Tibial artery (tissue), 4 donors: ENCODE results near the gene RADIL.

Experiments
- DNase-seq, 2 donors: peaks; one replicate each; pipeline ENCODE4 v3.0.0-alpha.2; 2019
- H3K27ac ChIP-seq, 2 donors: fragments of 200-600 bp; sonication (generic) in 1 of 2; 1 replicate in 1 of 2; 2 replicates in 1 of 2; pipeline ENCODE4 v1.5.1; 2018 to 2019; ENCODE audit warnings: mild to moderate bottlenecking in 1 of 2
- H3K27me3 ChIP-seq, 2 donors: fragments of 200-600 bp; sonication (generic) in 1 of 2; one replicate each; pipeline versions ENCODE4 v1.5.1 to v1.6.0; 2016 to 2019
- H3K36me3 ChIP-seq, 3 donors: fragments of 200-600 bp; sonication (generic) in 2 of 3; one replicate each; pipeline ENCODE4 v1.5.1; 2016 to 2019; ENCODE audit warnings: mild to moderate bottlenecking in 2 of 3
- H3K4me1 ChIP-seq, 4 donors: fragments of 200-600 bp; sonication (generic) in 2 of 4; 1 replicate in 3 of 4; 2 replicates in 1 of 4; pipeline ENCODE4 v1.5.1; 2016 to 2019
- H3K4me3 ChIP-seq, 2 donors: fragments of 200-600 bp; sonication (generic) in 1 of 2; 1 replicate in 1 of 2; 2 replicates in 1 of 2; pipeline ENCODE4 v1.5.1; 2018 to 2019; ENCODE audit warnings: mild to moderate bottlenecking in 2 of 2
- H3K9me3 ChIP-seq, 3 donors: fragments of 200-600 bp; sonication (generic) in 1 of 3; one replicate each; pipeline ENCODE4 v1.5.1; 2016 to 2019
- intact Hi-C: fragments of 100-400 bp; cut with DNase I; formaldehyde crosslinking; loops from one replicate; pipeline ENCODE4 v1.15.0; 2023; ENCODE audit warnings: low total_unique reads
- TF ChIP-seq, protein P1 (sequence below), 2 experiments: fragments of 200-600 bp in 1 of 2; fragments of 450-650 bp in 1 of 2; IDR thresholded peaks; one replicate each; pipeline ENCODE4 v1.5.1; 2017 to 2019; ENCODE audit warnings: antibody characterized with exemption in 2 of 2, mild to moderate bottlenecking in 1 of 2, moderate library complexity in 1 of 2

The RADIL gene

DNA sequence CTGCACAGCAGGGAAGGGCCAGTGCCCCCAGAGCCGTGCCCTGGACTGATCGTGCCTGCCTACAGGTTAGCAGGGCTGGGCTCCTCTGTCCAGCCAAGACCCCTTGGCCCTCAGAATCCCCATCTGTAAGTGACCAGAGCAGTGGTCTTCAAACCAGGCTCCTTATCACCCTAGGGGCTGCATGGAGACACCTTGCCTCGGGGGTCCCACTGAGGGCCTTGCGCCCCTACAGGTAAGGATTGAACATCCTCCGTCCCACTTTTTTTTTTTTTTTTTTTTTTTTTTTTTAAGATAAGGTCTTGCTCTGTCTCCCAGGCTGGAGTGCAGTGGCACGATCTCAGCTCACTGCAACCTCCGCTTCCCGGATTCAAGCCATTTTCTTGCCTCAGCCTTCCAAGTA, 32.6 kb upstream of the RADIL start:
- no peak for DNase-seq
- intact Hi-C loops, result no loop called here
- H3K4me3 ChIP-seq, result no peak overlapping the region
- H3K36me3 ChIP-seq, result no peaks in the 10 kb centered on the region
- H3K4me1 ChIP-seq, result no peaks in the 10 kb centered on the region
- H3K27ac ChIP-seq, result no peak overlapping the region
- H3K9me3 ChIP-seq, result no peaks in the 10 kb centered on the region
- TF ChIP-seq, protein P1, sequence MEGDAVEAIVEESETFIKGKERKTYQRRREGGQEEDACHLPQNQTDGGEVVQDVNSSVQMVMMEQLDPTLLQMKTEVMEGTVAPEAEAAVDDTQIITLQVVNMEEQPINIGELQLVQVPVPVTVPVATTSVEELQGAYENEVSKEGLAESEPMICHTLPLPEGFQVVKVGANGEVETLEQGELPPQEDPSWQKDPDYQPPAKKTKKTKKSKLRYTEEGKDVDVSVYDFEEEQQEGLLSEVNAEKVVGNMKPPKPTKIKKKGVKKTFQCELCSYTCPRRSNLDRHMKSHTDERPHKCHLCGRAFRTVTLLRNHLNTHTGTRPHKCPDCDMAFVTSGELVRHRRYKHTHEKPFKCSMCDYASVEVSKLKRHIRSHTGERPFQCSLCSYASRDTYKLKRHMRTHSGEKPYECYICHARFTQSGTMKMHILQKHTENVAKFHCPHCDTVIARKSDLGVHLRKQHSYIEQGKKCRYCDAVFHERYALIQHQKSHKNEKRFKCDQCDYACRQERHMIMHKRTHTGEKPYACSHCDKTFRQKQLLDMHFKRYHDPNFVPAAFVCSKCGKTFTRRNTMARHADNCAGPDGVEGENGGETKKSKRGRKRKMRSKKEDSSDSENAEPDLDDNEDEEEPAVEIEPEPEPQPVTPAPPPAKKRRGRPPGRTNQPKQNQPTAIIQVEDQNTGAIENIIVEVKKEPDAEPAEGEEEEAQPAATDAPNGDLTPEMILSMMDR (IDR thresholded peaks at IDR 0.05), result no peak
- H3K27me3 ChIP-seq, result peaks cover 0 to 15% of the 10 kb centered on the region in 2 donors

DNA sequence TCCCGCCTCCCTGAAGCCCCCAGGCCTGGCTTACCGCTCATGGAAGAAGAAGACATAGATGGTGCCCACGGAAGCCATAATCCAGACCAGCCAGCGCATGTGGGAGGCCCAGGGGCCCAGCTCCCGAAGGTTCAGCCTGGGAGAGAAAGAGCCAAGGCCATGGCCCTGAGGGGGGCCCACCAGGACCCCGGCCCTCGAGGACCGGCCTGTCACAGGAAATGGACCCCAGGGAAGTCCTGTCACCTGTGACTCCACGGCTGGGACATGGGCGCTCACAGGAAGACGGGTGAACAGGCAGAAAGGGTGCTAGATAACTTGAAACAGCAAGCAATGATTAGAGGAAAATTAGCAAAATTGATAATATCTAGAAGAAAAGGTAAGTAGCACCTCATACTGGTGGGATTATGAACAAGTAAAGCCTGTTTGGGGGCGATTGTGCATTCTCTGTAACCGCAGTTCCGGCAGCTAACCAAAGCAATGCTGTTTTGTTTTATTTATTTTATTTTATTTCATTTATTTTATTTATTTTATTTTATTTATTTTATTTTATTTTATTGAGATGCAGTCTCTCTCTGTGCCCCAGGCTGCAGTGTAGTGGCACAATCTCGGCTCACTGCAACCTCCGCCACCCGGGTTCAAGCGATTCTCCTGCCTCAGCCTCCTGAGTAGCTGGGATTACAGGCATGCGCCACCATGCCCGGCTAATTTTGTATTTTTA, 27.8 kb upstream of the RADIL start:
- Histone ChIP-seq H3K4me3 (no peak overlapping the region), H3K36me3 (no peaks in the 10 kb centered on the region), H3K9me3 (no peaks in the 10 kb centered on the region), H3K4me1 (no peaks in the 10 kb centered on the region), H3K27ac (no peak overlapping the region), H3K27me3 (peaks cover 0 to 6% of the 10 kb centered on the region in 2 donors)
- TF ChIP-seq, protein P1 (IDR thresholded peaks at IDR 0.05), result no peak
- DNase-seq, result no peak
- intact Hi-C loops, result no loop called here

- H3K4me3 ChIP-seq, result no peak overlapping the region
- no peak for DNase-seq
- no peaks in the 10 kb centered on the region for H3K36me3 ChIP-seq
- H3K9me3 ChIP-seq, result no peaks in the 10 kb centered on the region
- H3K27ac ChIP-seq, result no peak overlapping the region
- no peaks in the 10 kb centered on the region for H3K4me1 ChIP-seq
- TF ChIP-seq, protein P1 (IDR thresholded peaks at IDR 0.05), result no peak
- H3K27me3 ChIP-seq, result peaks cover 0 to 42% of the 10 kb centered on the region in 2 donors
- intact Hi-C loops, result no loop called here
Measured at GRCh38 chr7:4906682-4907081, 23.2 kb upstream of the RADIL start.

DNA sequence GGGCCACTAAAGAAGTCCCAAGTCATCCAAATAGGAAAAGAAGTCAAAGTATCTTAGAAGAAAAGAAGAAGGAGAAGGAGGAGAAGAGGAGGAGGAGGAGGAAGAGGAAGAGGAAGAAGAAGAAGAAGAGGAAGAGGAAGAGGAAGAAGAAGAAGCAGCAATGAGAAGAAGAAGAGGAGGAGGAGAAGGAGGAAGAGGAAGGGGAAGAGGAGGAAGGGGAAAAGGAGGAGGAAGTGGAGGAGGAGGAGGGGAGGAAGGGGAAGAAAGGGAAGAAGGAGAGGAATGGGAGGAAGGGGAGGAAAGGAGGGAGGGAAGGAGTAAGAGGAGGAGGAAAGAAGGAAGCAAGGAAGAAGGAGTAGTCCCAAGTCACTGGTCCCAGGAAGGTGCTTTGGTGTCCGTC, 21.7 kb upstream of the RADIL start:
- TF ChIP-seq, protein P1 (IDR thresholded peaks at IDR 0.05), result no peak
- no peak overlapping the region for H3K4me3 ChIP-seq

GRCh38 chr7:4904346-4904745, 20.8 kb upstream of the RADIL start:
- Histone ChIP-seq H3K4me1 (no peaks in the 10 kb centered on the region), H3K36me3 (no peaks in the 10 kb centered on the region), H3K4me3 (no peak overlapping the region), H3K27me3 (peaks cover 0 to 48% of the 10 kb centered on the region in 2 donors), H3K9me3 (no peaks in the 10 kb centered on the region), H3K27ac (no peak overlapping the region)
- intact Hi-C loops, result no loop called here
- TF ChIP-seq, protein P1 (IDR thresholded peaks at IDR 0.05), result no peak
- no peak for DNase-seq

More for the DNA sequence above, 21.7 kb upstream of the RADIL start:
- intact Hi-C loops, result no loop called here
- Histone ChIP-seq H3K4me1 (no peaks in the 10 kb centered on the region), H3K27me3 (peaks cover 0 to 46% of the 10 kb centered on the region in 2 donors), H3K36me3 (no peaks in the 10 kb centered on the region), H3K9me3 (no peaks in the 10 kb centered on the region), H3K27ac (no peak overlapping the region)
- DNase-seq, result no peak
